Measurements from ENCODE around the gene YLPM1. TPM values are rescaled to one million over a fixed set of nuclear protein-coding genes. Genes with fewer than 3 reads are reported as not detected.

The YLPM1 gene
- total RNA-seq, 1 donor from 2014 or later = 74.9 TPM

- TF ChIP-seq, protein P1, sequence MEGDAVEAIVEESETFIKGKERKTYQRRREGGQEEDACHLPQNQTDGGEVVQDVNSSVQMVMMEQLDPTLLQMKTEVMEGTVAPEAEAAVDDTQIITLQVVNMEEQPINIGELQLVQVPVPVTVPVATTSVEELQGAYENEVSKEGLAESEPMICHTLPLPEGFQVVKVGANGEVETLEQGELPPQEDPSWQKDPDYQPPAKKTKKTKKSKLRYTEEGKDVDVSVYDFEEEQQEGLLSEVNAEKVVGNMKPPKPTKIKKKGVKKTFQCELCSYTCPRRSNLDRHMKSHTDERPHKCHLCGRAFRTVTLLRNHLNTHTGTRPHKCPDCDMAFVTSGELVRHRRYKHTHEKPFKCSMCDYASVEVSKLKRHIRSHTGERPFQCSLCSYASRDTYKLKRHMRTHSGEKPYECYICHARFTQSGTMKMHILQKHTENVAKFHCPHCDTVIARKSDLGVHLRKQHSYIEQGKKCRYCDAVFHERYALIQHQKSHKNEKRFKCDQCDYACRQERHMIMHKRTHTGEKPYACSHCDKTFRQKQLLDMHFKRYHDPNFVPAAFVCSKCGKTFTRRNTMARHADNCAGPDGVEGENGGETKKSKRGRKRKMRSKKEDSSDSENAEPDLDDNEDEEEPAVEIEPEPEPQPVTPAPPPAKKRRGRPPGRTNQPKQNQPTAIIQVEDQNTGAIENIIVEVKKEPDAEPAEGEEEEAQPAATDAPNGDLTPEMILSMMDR (IDR thresholded peaks at IDR 0.05; ENCODE audit: unreplicated experiment) = no peak
- Mint-ChIP-seq H3K27ac (ENCODE audit: unreplicated experiment) (no peak overlapping the region), H3K9me3 (ENCODE audit: unreplicated experiment) (no peaks in the 10 kb centered on the region), H3K4me3 (ENCODE audit: unreplicated experiment) (no peak overlapping the region), H3K36me3 (ENCODE audit: low read depth, unreplicated experiment) (no peaks in the 10 kb centered on the region), H3K4me1 (ENCODE audit: unreplicated experiment) (peaks cover 2% of the 10 kb centered on the region), H3K27me3 (ENCODE audit: unreplicated experiment) (no peaks in the 10 kb centered on the region)
- DNase-seq (ENCODE audit: low spot score) = no peak
These were observed 91.9 kb downstream of the YLPM1 start for GRCh38 chr14:74855021-74855420.

GRCh38 chr14:74855945-74856344, 92.8 kb downstream of the YLPM1 start:
- TF ChIP-seq, protein P1 (IDR thresholded peaks at IDR 0.05; ENCODE audit: unreplicated experiment) = no peak
- no peak for DNase-seq (ENCODE audit: low spot score)
- H3K36me3 Mint-ChIP-seq (ENCODE audit: low read depth, unreplicated experiment) = no peaks in the 10 kb centered on the region
- no peaks in the 10 kb centered on the region for H3K9me3 Mint-ChIP-seq (ENCODE audit: unreplicated experiment)
- H3K27ac Mint-ChIP-seq (ENCODE audit: unreplicated experiment) = no peak overlapping the region
- H3K4me3 Mint-ChIP-seq (ENCODE audit: unreplicated experiment) = no peak overlapping the region
- peaks cover 2% of the 10 kb centered on the region for H3K4me1 Mint-ChIP-seq (ENCODE audit: unreplicated experiment)
- no peaks in the 10 kb centered on the region for H3K27me3 Mint-ChIP-seq (ENCODE audit: unreplicated experiment)

GRCh38 chr14:74856366-74856765, 93.2 kb downstream of the YLPM1 start:
- H3K4me3 Mint-ChIP-seq (ENCODE audit: unreplicated experiment) = no peak overlapping the region
- no peak for DNase-seq (ENCODE audit: low spot score)
- no peaks in the 10 kb centered on the region for H3K27me3 Mint-ChIP-seq (ENCODE audit: unreplicated experiment)
- TF ChIP-seq, protein P1 (IDR thresholded peaks at IDR 0.05; ENCODE audit: unreplicated experiment) = no peak
- no peaks in the 10 kb centered on the region for H3K36me3 Mint-ChIP-seq (ENCODE audit: low read depth, unreplicated experiment)
- H3K9me3 Mint-ChIP-seq (ENCODE audit: unreplicated experiment) = no peaks in the 10 kb centered on the region
- peaks cover 2% of the 10 kb centered on the region for H3K4me1 Mint-ChIP-seq (ENCODE audit: unreplicated experiment)
- no peak overlapping the region for H3K27ac Mint-ChIP-seq (ENCODE audit: unreplicated experiment)

GRCh38 chr14:74858022-74858421, 94.9 kb downstream of the YLPM1 start:
- TF ChIP-seq, protein P1 (IDR thresholded peaks at IDR 0.05; ENCODE audit: unreplicated experiment) = no peak
- Mint-ChIP-seq H3K36me3 (ENCODE audit: low read depth, unreplicated experiment) (no peaks in the 10 kb centered on the region), H3K27me3 (ENCODE audit: unreplicated experiment) (peaks cover 2% of the 10 kb centered on the region), H3K27ac (ENCODE audit: unreplicated experiment) (no peak overlapping the region), H3K9me3 (ENCODE audit: unreplicated experiment) (no peaks in the 10 kb centered on the region), H3K4me3 (ENCODE audit: unreplicated experiment) (no peak overlapping the region), H3K4me1 (ENCODE audit: unreplicated experiment) (peaks cover 2% of the 10 kb centered on the region)
- no peak for DNase-seq (ENCODE audit: low spot score)

DNA sequence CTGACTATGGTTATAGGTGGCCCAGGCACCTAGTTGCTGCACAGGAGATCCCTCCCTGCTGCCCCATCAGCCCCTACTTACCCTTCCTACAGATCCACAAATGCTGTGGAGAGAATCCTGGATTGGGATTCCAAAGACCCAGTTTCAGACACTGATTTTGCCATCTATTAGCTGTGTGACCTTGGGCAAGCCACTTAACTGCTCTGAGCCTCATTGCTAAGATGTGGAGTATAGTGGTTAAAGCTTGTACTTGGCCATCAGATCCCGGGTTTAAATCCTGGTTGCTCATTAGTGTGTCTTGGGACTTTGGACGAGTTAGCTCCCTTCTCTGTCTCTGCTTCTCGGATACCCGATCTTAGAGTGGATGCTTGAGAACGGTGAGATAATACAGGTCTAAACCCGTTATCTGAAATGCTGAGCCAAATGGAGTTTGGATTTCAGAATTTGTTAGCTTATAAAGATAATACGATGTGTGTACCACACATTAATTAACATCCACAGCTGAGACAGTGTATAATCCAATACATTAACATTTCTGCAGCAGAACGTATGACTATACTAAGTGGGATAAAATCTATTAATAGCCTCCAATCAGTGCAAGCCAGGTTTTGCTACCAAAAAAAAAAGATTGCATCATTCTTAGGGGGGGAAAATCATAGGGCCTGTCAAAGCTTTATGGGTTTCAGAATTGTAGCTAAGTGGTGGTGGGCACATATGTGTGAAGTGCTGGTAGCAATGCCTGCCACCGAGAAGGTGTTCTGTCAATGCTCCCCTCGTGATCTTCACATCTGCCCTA, 96.8 kb downstream of the YLPM1 start:
- H3K4me1 Mint-ChIP-seq (ENCODE audit: unreplicated experiment) = peaks cover 9% of the 10 kb centered on the region
- no peak overlapping the region for H3K4me3 Mint-ChIP-seq (ENCODE audit: unreplicated experiment)

More for the DNA sequence above, 96.8 kb downstream of the YLPM1 start:
- Mint-ChIP-seq H3K36me3 (ENCODE audit: low read depth, unreplicated experiment) (no peaks in the 10 kb centered on the region), H3K27ac (ENCODE audit: unreplicated experiment) (no peak overlapping the region), H3K27me3 (ENCODE audit: unreplicated experiment) (peaks cover 2% of the 10 kb centered on the region), H3K9me3 (ENCODE audit: unreplicated experiment) (no peaks in the 10 kb centered on the region)
- no peak for DNase-seq (ENCODE audit: low spot score)
- TF ChIP-seq, protein P1 (IDR thresholded peaks at IDR 0.05; ENCODE audit: unreplicated experiment) = no peak
